GM19025 (cell line): ENCODE results near the gene NRAS.

Experiments used
- ATAC-seq: cut with Tn5 transposase; IDR thresholded peaks from one replicate; pipeline ENCODE4 v1.9.1; 2021; ENCODE audit warnings: mild to moderate bottlenecking, low read depth, moderate library complexity; ENCODE audit not compliant: unreplicated experiment

Gene NRAS

GRCh38 chr1:114690148-114690547 is 26.4 kb downstream of the NRAS start:
- ATAC-seq: no peak

GRCh38 chr1:114688526-114688925 is 28.0 kb downstream of the NRAS start:
- no peak for ATAC-seq

GRCh38 chr1:114685851-114686250 is 30.7 kb downstream of the NRAS start:
- no peak for ATAC-seq

GRCh38 chr1:114677691-114678090 is 38.9 kb downstream of the NRAS start:
- ATAC-seq: no peak

GRCh38 chr1:114676115-114676514 is 40.5 kb downstream of the NRAS start:
- ATAC-seq: no peak

- no peak for ATAC-seq
Measured at GRCh38 chr1:114671939-114672275, 44.7 kb downstream of the NRAS start.

- no peak for ATAC-seq
Measured at GRCh38 chr1:114671011-114671938, 45.3 kb downstream of the NRAS start.

- ATAC-seq: peak; percentile 99
Measured at GRCh38 chr1:114670083-114671010, 46.2 kb downstream of the NRAS start.

- peak; percentile 50 for ATAC-seq
Measured at GRCh38 chr1:114669562-114670082, 46.9 kb downstream of the NRAS start, which contains the start of gene DENND2C. TSS of gene DENND2C (minus strand) at chr1:114670049. CDS start at chr1:114625984, 44,065 bp downstream.

- ATAC-seq: no peak
Measured at GRCh38 chr1:114668784-114669561, 47.6 kb downstream of the NRAS start.

- ATAC-seq: no peak
Measured at GRCh38 chr1:114668373-114668772, 48.2 kb downstream of the NRAS start.

GRCh38 chr1:114666954-114667353 is 49.6 kb downstream of the NRAS start:
- no peak for ATAC-seq

GRCh38 chr1:114660238-114660637 is 56.3 kb downstream of the NRAS start:
- ATAC-seq: no peak
